HG02981 (cell line): ENCODE data around the gene KCTD3.

Experiments used
- ATAC-seq: cut with Tn5 transposase; IDR thresholded peaks from one replicate; pipeline ENCODE4 v1.9.1; 2021; ENCODE audit warnings: mild to moderate bottlenecking, moderate library complexity; ENCODE audit not compliant: unreplicated experiment

The KCTD3 gene

DNA sequence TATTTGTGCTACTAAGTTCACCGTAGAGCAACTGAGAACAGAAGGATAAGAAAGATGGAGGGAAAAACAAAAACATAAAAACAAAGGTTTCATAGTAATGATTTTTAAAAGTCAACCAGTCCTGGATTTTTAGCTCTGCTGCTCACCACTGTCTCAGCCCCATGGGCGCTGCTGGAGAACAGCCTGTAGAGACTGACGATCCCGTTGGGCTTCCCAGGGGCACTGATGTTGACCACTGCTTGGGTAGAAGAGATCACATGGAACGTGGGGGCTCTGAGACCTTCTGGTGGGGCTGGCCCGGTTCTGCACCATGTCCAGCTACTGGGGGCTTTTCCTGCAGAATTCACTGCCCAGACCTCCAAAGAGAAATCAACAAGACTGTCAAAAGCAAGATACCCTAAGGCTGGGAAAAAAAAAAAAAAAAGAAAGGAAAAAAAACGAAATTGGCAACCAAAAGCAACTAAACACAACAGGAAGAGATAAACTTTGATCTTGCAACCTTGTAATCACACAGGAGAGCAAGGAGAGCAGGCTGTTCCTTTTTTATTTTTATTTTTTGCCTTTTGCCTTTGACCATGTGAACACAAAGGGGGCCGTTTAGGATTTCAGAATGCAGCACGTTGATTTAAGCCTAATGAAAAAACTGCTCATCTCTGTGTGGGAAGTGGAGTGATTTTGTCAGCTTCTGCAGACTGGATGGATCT is 83.5 kb downstream of the KCTD3 start:
- no peak for ATAC-seq

DNA sequence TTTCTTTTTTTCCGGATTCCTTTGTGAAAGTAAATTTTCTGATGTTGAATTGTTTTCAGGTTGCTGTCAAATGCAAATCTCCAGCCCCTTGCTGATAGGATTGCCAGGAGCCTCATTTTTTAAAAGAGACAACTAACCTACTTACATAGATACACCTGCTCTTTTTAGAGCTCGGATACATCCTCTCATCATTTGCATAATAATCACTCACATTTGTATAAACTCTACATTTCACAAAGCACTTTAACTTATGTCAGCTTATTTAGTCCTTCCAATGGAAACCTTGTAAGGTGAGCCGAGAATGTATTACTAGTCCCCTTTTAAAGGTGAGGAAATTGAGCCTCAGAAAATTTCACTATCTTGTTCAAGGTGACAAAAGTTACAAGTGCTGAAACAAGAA is 84.8 kb downstream of the KCTD3 start:
- ATAC-seq, result no peak

DNA sequence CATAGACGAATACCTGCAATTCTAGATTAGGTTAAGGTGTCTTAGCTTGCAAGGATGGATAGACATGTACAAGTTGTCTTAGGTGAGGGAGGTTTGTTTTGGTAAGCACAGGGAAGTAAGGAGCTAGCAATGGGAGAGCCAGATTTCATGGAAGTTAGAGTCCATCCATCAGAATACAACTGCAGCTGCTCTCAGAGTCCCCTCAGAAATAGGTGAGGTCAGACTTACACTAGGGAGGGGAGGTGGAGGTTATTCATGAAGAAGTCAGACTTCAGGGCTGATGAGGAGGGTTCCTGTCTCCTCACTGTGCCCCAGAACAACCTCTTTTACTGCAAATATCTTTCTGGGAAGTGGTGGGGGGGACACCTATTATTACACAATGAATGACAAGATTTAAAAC is 85.3 kb downstream of the KCTD3 start:
- ATAC-seq, result no peak

DNA sequence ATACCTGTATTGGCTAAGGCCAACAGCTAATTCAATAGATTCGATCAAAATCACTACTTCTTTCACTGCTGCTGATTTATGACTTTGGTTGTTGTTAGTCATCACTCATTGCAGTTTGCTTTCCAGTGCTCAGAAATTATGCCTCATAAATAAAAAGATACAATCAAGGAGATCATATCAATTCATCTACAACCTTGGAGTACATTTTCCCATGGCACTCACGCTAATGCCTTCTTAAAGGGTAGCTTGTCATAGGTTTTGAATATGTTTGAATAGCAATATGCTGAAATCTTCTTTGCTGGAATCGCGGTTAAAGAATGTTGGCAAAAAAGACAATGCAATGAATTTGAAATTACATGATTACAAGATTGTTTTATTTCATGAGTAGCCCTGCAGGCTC is 89.9 kb downstream of the KCTD3 start:
- no peak for ATAC-seq

DNA sequence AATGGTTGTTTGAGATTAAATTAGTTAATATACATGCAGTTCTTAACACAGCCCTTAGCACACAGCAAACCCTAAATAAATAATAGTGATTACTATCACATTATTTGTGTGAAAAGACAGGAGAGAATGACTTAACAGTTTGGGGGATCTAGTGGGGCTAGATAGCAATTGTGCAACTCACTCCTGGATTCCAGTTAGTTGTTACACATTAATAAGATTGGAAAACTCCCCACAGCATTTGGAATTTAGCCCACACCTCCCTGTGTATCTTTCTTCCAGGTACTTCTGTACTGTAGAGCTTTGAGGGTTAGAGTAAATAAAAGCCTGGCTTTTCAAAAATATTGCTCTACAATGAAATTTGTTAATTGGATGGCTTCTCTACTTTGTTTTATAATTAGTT is 93.2 kb downstream of the KCTD3 start:
- ATAC-seq, result no peak

DNA sequence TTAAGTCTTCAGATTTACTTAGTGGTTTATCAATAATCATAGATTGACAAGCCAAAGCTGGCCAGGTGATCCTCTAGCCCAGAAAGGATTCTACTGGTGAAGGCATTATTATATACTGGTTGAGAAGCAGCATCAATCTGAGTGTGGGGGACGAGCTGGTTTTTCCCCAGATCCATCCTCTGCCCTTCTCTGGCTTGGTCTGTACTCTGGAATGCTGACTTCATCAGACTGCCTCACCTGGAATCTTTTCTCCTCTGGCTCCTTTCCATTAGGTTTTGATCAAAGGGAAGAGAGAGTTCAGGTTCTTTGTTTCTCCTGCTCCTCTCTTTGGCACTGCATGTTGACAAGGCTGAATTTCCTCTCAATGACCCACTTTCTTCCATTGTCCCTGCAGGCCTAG is 93.9 kb downstream of the KCTD3 start:
- ATAC-seq, result no peak

DNA sequence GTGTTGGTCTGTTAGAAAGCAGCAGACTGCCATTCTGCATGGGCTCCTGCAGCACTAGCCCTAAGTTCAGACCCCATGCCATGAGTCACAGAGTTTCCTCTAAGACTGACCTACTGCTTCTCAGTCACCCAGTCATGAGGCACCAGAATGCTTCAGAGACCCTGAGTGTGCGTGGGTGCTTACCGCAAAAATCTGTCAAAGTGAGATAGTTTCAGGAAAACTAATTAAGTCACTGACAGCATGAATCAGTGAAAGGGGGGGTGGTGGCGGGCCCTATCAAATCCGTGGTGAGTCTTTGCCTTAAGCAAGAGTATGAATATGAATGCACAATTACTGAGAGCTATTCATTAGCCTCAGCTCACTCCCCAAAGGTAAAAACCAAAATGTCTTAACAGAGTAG is 98.1 kb downstream of the KCTD3 start:
- ATAC-seq, result no peak

DNA sequence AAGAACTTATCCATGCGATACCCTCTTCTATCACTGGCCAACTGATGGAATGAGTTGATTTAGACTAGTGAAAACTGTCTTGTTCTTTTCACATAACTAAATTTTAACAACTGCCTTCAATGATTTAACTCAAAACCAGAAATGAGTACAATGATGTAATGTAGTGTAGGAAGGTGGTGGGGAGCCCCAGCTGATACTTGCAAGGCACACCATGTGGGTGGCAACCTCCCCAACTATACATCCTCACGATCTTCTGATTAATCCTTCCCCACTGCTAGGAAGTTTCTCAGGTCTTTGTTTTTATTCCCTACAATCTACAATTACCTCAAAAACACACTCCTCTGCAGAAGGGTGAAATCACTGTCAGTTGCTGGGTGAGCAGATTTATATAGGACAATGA is 100.7 kb downstream of the KCTD3 start:
- ATAC-seq, result no peak

DNA sequence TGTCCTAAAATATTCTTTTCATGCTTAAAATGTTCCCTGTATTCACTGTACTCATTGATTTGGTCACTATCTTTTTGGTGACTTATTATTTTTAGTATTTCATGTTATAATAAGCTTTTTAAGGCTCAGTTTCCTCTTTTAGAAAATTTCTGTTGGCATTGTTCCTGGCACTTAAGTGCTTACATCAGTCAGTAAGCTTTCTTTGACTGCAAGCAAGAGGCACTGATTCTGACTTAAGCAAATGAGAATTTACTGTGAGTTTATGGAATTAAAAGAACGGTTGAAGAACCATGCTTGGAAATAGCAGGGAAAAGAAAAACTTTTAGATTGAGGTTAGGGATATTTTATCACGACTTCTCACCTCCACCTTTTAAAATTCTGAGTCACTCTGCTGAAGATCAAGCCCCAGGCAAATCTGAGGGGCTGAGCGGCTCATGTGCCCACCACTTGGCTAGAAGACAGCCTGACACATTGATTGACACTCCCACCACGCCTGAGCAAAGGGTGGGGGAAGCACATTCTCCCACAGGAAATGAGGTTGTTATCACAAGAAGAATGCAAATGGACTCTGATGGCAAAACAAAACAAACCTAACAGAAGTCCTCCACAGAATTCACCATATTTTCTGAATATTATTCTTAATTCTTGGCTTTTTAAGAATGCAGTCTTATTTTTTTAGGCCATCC is 102.8 kb downstream of the KCTD3 start:
- ATAC-seq, result no peak
